Pancreas (tissue), 10 donors: ENCODE measurements around the gene LDLRAD4. TPM values are rescaled to one million over a fixed set of nuclear protein-coding genes. Genes with fewer than 3 reads are reported as not detected.

Experiments used
- ATAC-seq, 4 donors: fragments of 200-7000 bp; cut with Tn5 transposase; one replicate each; pipeline versions ENCODE4 v1.8.0 to v1.9.1; 2020; ENCODE audit warnings: mild to moderate bottlenecking in 4 of 4, moderate library complexity in 4 of 4
- DNase-seq, 6 donors: peaks; one replicate each; pipeline ENCODE4 v3.0.0-alpha.2; 2020
- FAIRE-seq: peaks from 2 replicates; lab custom pipeline; 2012; peaks lifted over from hg19 to GRCh38; lab: Jason Lieb, UNC
- H3K27ac ChIP-seq, 4 donors: fragments of 200-600 bp; sonication (generic); 1 replicate in 3 of 4; 2 replicates in 1 of 4; pipeline versions ENCODE4 v1.5.0 to v1.8.0; 2020
- H3K27me3 ChIP-seq, 4 donors: fragments of 200-600 bp; one replicate each; pipeline ENCODE4 v1.8.0; 2021
- H3K36me3 ChIP-seq, 3 donors: fragments of 200-600 bp; sonication (generic) in 1 of 3; one replicate each; pipeline versions ENCODE4 v1.5.0 to v1.8.0; 2020 to 2021
- H3K4me1 ChIP-seq, 3 donors: fragments of 200-600 bp; one replicate each; pipeline ENCODE4 v1.8.0; 2021
- H3K4me3 ChIP-seq, 4 donors: fragments of 200-600 bp; sonication (generic) in 2 of 4; one replicate each; pipeline versions ENCODE4 v1.5.0 to v1.8.0; 2020 to 2021
- H3K9me3 ChIP-seq, 4 donors: fragments of 200-600 bp; one replicate each; pipeline ENCODE4 v1.8.0; 2021
- CTCF ChIP-seq, 4 donors: fragments of 200-600 bp; sonication (generic) in 3 of 4; IDR thresholded peaks; one replicate each; pipeline versions ENCODE4 v1.5.0 to v1.8.0; 2021; ENCODE audit warnings: antibody characterized with exemption in 4 of 4
- WGBS, 2 donors: extraction: QIAGEN DNeasy Blood & Tissue Kit; methylation state at CpG; one replicate each; pipeline ENCODE4 v1.1.7; 2013; 5-methylcytosine and 5-hydroxymethylcytosine counted together
- intact Hi-C, 3 donors: fragments of 100-400 bp; cut with DNase I; formaldehyde crosslinking; loops; one replicate each; pipeline versions ENCODE4 v1.11.1 to v1.14.2; 2022
- polyA plus RNA-seq, 2 donors: library from polyadenylated mRNA; stranded (reverse); fragments of 200-250 nt; gene quantifications; one replicate each; pipeline ENCODE4 v1.2.3, GENCODE V29; 2013
- total RNA-seq, 6 donors: library from RNA; stranded (reverse); fragmentation: NEBNext Ultra II Directional in 4 of 6; extraction: Animal tissue kit (Norgen Biotek cat#: 25700) in 4 of 6; gene quantifications; one replicate each; pipeline versions ENCODE4 v1.2.1 to v1.2.4, GENCODE V29; 2021 to 2023
- donor health status: healthy with polysubstance abuse.
- donor health status: DM: no; HTN: no; CAD: no; lungs with moderate emphysema.
- donor health status: DM: no; HTN: no; CAD: no.
- donor health status: control.
- donor health status: control.
- donor health status: Bipolar disorder and iron deficiency.
- donor health status: DM: yes; HTN: yes; CAD: no.
- donor health status: DM: no; HTN: no; CAD: no.
- donor health status: DM: no; HTN: no; CAD: no.
- donor health status: DM: yes; HTN: yes; CAD: no.

Gene LDLRAD4
- total and polyA plus RNA-seq, 8 donors, result 2.5 to 21.8 (median 5.7) TPM

DNA sequence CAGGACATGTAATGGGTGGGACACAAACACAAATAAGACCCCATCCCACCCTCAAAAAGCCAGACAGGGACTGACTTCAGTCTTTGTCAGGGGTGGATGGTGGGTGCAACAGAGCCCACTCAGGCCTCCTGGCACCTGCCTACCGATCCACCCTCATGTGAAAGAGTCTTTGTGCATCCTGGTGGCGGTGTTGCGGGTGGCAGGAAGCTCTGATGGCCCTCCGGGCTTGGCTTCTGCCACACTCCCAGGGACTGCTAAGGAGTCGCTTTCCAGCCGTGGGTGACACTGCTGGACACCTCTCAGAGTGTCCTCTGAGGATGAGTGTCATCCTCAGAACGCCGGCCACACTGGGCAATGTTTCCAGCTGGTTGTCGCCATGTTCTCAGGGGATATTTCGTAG, 92.6 kb downstream of the LDLRAD4 start:
- no peak for FAIRE-seq
- no peak for TF ChIP-seq CTCF (IDR thresholded peaks at IDR 0.05)
- ATAC-seq, result no peak
- no peaks in the 10 kb centered on the region for H3K9me3 ChIP-seq
- no peaks in the 10 kb centered on the region for H3K36me3 ChIP-seq
- H3K4me1 ChIP-seq, result no peaks in the 10 kb centered on the region
- no peak overlapping the region for H3K27ac ChIP-seq
- H3K27me3 ChIP-seq, result no peaks in the 10 kb centered on the region
- 88 to 92% methylated on average over 10 of the region's 10 CpGs for WGBS, 2 donors
- no peak overlapping the region for H3K4me3 ChIP-seq
- intact Hi-C loops, result no loop called here
- no peak for DNase-seq

- no peaks in the 10 kb centered on the region for H3K27me3 ChIP-seq
- no peak for TF ChIP-seq CTCF (IDR thresholded peaks at IDR 0.05)
- no peak for DNase-seq
- intact Hi-C loops, result no loop called here
- WGBS, 2 donors, result 92 to 95% methylated on average over 4 of the region's 4 CpGs
- no peaks in the 10 kb centered on the region for H3K4me1 ChIP-seq
- no peak for ATAC-seq
- H3K4me3 ChIP-seq, result no peak overlapping the region
- FAIRE-seq, result no peak
- no peak overlapping the region for H3K27ac ChIP-seq
- no peaks in the 10 kb centered on the region for H3K9me3 ChIP-seq
- no peaks in the 10 kb centered on the region for H3K36me3 ChIP-seq
Measured at GRCh38 chr18:13312515-13312914, 94.0 kb downstream of the LDLRAD4 start.

GRCh38 chr18:13313006-13313686, 94.6 kb downstream of the LDLRAD4 start:
- DNase-seq (no peak), ATAC-seq (no peak), FAIRE-seq (no peak)
- Histone ChIP-seq H3K36me3 (no peaks in the 10 kb centered on the region), H3K9me3 (no peaks in the 10 kb centered on the region), H3K4me1 (no peaks in the 10 kb centered on the region), H3K4me3 (no peak overlapping the region), H3K27ac (no peak overlapping the region), H3K27me3 (no peaks in the 10 kb centered on the region)
- intact Hi-C loops, result no loop called here
- TF ChIP-seq CTCF (IDR thresholded peaks at IDR 0.05), result no peak
- WGBS, 2 donors, result 61 to 62% methylated on average over 19 of the region's 19 CpGs

DNA sequence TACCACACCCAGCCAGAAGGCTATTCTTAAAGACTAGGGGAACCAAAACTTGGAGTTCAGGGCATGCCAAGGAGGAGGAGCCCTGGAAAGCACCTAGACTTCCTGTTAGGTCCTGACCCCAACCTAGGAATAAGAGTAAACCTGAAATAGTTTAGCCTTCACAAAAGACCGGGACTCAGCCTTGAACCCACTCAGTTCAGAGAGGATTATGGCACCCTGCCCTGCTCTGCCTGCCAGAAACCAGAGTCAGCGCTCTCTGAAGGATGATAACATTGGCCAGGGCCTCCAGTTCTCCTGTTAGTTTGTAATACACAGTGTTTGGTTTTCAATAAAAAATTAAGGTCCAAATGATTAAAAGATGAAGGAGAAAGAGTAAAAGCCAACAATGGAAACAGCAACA, 96.4 kb downstream of the LDLRAD4 start:
- DNase-seq, result no peak
- Histone ChIP-seq H3K4me3 (no peak overlapping the region), H3K27ac (no peak overlapping the region), H3K27me3 (no peaks in the 10 kb centered on the region), H3K9me3 (no peaks in the 10 kb centered on the region), H3K36me3 (no peaks in the 10 kb centered on the region), H3K4me1 (no peaks in the 10 kb centered on the region)
- no peak for ATAC-seq
- 76 to 88% methylated on average over 2 of the region's 2 CpGs for WGBS, 2 donors
- no peak for FAIRE-seq
- no peak for TF ChIP-seq CTCF (IDR thresholded peaks at IDR 0.05)
- intact Hi-C loops, result no loop called here

DNA sequence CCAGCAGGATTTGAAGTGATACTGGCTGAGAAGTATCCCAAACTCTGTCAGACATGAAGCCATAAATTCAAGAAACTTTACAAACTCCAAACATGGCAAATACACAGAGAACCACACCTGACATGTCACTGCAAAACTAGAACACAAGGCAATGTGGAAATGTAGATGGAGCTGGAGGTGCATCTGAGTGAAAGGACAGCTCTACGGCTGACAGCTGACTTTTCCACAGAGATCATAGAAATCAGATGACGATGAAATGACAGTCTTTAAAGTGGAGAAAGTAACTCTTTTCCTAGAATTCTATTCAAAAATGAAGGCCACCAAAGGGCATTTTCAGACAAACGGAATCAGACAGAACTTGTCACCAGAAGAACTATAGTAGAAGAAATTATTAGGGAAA, 97.5 kb downstream of the LDLRAD4 start:
- intact Hi-C loops, result no loop called here
- Histone ChIP-seq H3K27ac (no peak overlapping the region), H3K4me1 (no peaks in the 10 kb centered on the region), H3K4me3 (no peak overlapping the region), H3K27me3 (no peaks in the 10 kb centered on the region), H3K36me3 (no peaks in the 10 kb centered on the region), H3K9me3 (no peaks in the 10 kb centered on the region)
- no peak for FAIRE-seq
- ATAC-seq, result no peak
- WGBS, 2 donors, result 79 to 85% methylated on average over 3 of the region's 3 CpGs
- DNase-seq, result no peak
- TF ChIP-seq CTCF (IDR thresholded peaks at IDR 0.05), result no peak
